HepG2 (cell line): Measurements from ENCODE around the gene EMC1. TPM values are rescaled to one million over a fixed set of nuclear protein-coding genes. Genes with fewer than 3 reads are reported as not detected.

Source experiments
- BCLAF1 ChIP-seq: fragments of 450-650 bp; IDR thresholded peaks from 2 replicates; pipeline ENCODE4 v1.6.1; 2017; ENCODE audit warnings: mild to moderate bottlenecking
- CHCHD3 ChIP-seq: sonication (generic); formaldehyde crosslinking; IDR thresholded peaks from 2 replicates; pipeline ENCODE4 v1.8.0; 2022; ENCODE audit warnings: mild to moderate bottlenecking, missing genetic modification reagents, moderate library complexity
- DR1 ChIP-seq: sonication (generic); formaldehyde crosslinking; IDR thresholded peaks from 2 replicates; pipeline ENCODE4 v1.8.0; 2021; ENCODE audit warnings: mild to moderate bottlenecking, missing genetic modification reagents, inconsistent platforms
- HBP1 ChIP-seq: IDR thresholded peaks from 2 replicates; pipeline ENCODE4 v1.6.1; 2016; ENCODE audit warnings: low read depth, control low read depth
- TBL1XR1 ChIP-seq: fragments of 150-350 bp; IDR thresholded peaks from 2 replicates; pipeline ENCODE4 v1.6.1; 2014; ENCODE audit warnings: borderline replicate concordance, low read length; ENCODE audit not compliant: partially characterized antibody
- THAP11 ChIP-seq: IDR thresholded peaks from 2 replicates; pipeline ENCODE4 v1.6.1; 2016; ENCODE audit warnings: missing biosample characterization, missing genetic modification reagents
- TSC22D2 ChIP-seq: sonication (generic); formaldehyde crosslinking; IDR thresholded peaks from 2 replicates; pipeline ENCODE4 v1.5.1; 2020; ENCODE audit warnings: missing genetic modification reagents, mild to moderate bottlenecking, borderline replicate concordance
- ZBTB10 ChIP-seq: sonication (generic); formaldehyde crosslinking; IDR thresholded peaks from 2 replicates; pipeline ENCODE4 v1.4.0; 2020; ENCODE audit warnings: missing genetic modification reagents, borderline replicate concordance
- ZBTB21 ChIP-seq: sonication (generic); formaldehyde crosslinking; IDR thresholded peaks from 2 replicates; pipeline ENCODE4 v1.4.0; 2020; ENCODE audit warnings: missing genetic modification reagents
- ZMYM4 ChIP-seq: sonication (generic); formaldehyde crosslinking; IDR thresholded peaks from 2 replicates; pipeline ENCODE4 v1.8.1; 2023; ENCODE audit warnings: mild to moderate bottlenecking, missing genetic modification reagents
- ZNF124 ChIP-seq: sonication (generic); formaldehyde crosslinking; IDR thresholded peaks from 2 replicates; pipeline ENCODE4 v1.4.0; 2020; ENCODE audit warnings: missing genetic modification reagents
- ZNF530 ChIP-seq: sonication (generic); formaldehyde crosslinking; IDR thresholded peaks from 2 replicates; pipeline ENCODE4 v1.5.0; 2020; ENCODE audit warnings: low read depth, mild to moderate bottlenecking, missing genetic modification reagents
- ZNF558 ChIP-seq: sonication (generic); formaldehyde crosslinking; IDR thresholded peaks from 2 replicates; pipeline ENCODE4 v1.9.0; 2022; ENCODE audit warnings: mild to moderate bottlenecking, missing genetic modification reagents, borderline replicate concordance
- ZNF572 ChIP-seq: sonication (generic); formaldehyde crosslinking; IDR thresholded peaks from 2 replicates; pipeline ENCODE4 v1.5.1; 2020; ENCODE audit warnings: mild to moderate bottlenecking, missing genetic modification reagents
- polyA plus RNA-seq, 8 experiments: library from polyadenylated mRNA; depleted of rRNA in 3 of 8; stranded (reverse) in 7 of 8; unstranded in 1 of 8; fragments of >200 nt; fragmentation: Illumina TruSeq in 4 of 8; extraction: Trizol in 4 of 8; gene quantifications; 2 replicates each; pipeline versions ENCODE4 v1.2.1 to v1.2.3, GENCODE V29; 2011 to 2016; ENCODE audit warnings: low read depth in 4 of 8, missing spikeins in 1 of 8, mixed read lengths in 1 of 8; ENCODE audit not compliant: insufficient read depth in 1 of 8
- total RNA-seq, 5 experiments: library from RNA; depleted of rRNA; stranded (reverse); fragments of >200 nt; fragmentation: Illumina TruSeq; extraction: Trizol; gene quantifications; 2 replicates each; pipeline ENCODE4 v1.2.3, GENCODE V29; 2016; ENCODE audit warnings: low read depth in 1 of 5
- TF ChIP-seq, protein P1 (sequence below), 2 experiments: fragments of 450-650 bp in 1 of 2; sonication (generic) in 1 of 2; formaldehyde crosslinking; IDR thresholded peaks; 2 replicates each; pipeline versions ENCODE4 v1.5.0 to v1.8.0; 2020 to 2022; ENCODE audit warnings: mild to moderate bottlenecking in 1 of 2, missing genetic modification reagents in 1 of 2
- TF ChIP-seq, protein P2 (sequence below): sonication (generic); formaldehyde crosslinking; conservative IDR thresholded peaks from 2 replicates; pipeline ENCODE4 v1.5.0; 2020; ENCODE audit warnings: missing genetic modification reagents
- TF ChIP-seq, protein P3 (sequence below): sonication (generic); formaldehyde crosslinking; IDR thresholded peaks from 2 replicates; pipeline ENCODE4 v1.5.0; 2020; ENCODE audit warnings: missing genetic modification reagents

Gene EMC1
- total and polyA plus RNA-seq, 2 of the 13 experiments (the other 11 are each of a cell fraction or from before 2014, with no cell fraction given) = 38.0 to 61.3 TPM

GRCh38 chr1:19251305-19252196 lies at the start of gene EMC1, which contains the start of gene MRTO4 (continued):
- TF ChIP-seq HBP1 = peak; percentile 84
- TF ChIP-seq, protein P1, sequence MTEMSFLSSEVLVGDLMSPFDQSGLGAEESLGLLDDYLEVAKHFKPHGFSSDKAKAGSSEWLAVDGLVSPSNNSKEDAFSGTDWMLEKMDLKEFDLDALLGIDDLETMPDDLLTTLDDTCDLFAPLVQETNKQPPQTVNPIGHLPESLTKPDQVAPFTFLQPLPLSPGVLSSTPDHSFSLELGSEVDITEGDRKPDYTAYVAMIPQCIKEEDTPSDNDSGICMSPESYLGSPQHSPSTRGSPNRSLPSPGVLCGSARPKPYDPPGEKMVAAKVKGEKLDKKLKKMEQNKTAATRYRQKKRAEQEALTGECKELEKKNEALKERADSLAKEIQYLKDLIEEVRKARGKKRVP (CRISPR knock-in tag; IDR thresholded peaks at IDR 0.05) = peak in 1 of 2 experiments; percentile 58; a peak in 1 of 4 replicates
- TF ChIP-seq, protein P2, sequence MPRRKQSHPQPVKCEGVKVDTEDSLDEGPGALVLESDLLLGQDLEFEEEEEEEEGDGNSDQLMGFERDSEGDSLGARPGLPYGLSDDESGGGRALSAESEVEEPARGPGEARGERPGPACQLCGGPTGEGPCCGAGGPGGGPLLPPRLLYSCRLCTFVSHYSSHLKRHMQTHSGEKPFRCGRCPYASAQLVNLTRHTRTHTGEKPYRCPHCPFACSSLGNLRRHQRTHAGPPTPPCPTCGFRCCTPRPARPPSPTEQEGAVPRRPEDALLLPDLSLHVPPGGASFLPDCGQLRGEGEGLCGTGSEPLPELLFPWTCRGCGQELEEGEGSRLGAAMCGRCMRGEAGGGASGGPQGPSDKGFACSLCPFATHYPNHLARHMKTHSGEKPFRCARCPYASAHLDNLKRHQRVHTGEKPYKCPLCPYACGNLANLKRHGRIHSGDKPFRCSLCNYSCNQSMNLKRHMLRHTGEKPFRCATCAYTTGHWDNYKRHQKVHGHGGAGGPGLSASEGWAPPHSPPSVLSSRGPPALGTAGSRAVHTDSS = no peak
- TF ChIP-seq ZNF530 = no peak
- TF ChIP-seq ZBTB21 (CRISPR knock-in tag) = no peak
- peak; percentile 76; the same call in 1 of the 2 replicates for TF ChIP-seq DR1
- TF ChIP-seq ZNF558 = peak; percentile 91
- TF ChIP-seq TBL1XR1 = no peak
- peak; percentile 39; the same call in 1 of the 2 replicates for TF ChIP-seq ZNF124
- TF ChIP-seq CHCHD3 (CRISPR knock-in tag) = no peak
- TF ChIP-seq THAP11 = peak; percentile 91
- peak; percentile 70; the same call in 1 of the 2 replicates for TF ChIP-seq ZNF572
- TF ChIP-seq BCLAF1 = no peak
- TF ChIP-seq, protein P3, sequence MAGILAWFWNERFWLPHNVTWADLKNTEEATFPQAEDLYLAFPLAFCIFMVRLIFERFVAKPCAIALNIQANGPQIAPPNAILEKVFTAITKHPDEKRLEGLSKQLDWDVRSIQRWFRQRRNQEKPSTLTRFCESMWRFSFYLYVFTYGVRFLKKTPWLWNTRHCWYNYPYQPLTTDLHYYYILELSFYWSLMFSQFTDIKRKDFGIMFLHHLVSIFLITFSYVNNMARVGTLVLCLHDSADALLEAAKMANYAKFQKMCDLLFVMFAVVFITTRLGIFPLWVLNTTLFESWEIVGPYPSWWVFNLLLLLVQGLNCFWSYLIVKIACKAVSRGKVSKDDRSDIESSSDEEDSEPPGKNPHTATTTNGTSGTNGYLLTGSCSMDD (CRISPR knock-in tag) = no peak
- peak; percentile 84 for TF ChIP-seq ZMYM4 (CRISPR knock-in tag)
- TF ChIP-seq ZBTB10 (CRISPR knock-in tag) = no peak; the same call in 1 of the 2 replicates
- TF ChIP-seq TSC22D2 (CRISPR knock-in tag) = peak; percentile 75; the same call in 1 of the 2 replicates
